Esophagus mucosa (tissue), 1 donor: ENCODE results near the gene RANGAP1. TPM values are rescaled to one million over a fixed set of nuclear protein-coding genes. Genes with fewer than 3 reads are reported as not detected.

ENCODE experiments used
- total RNA-seq: library from RNA; stranded (reverse); gene quantifications from one replicate; pipeline ENCODE4 v1.2.4, GENCODE V29; 2023
- donor health status: DM: yes; HTN: yes; CAD: no.

Gene RANGAP1
- total RNA-seq, 1 donor from 2014 or later = 78.9 TPM

Other genes starting within 250 kb of the RANGAP1 start
- 40.6 TPM for gene EP300, start 193.6 kb downstream of the RANGAP1 start, total RNA-seq
- gene L3MBTL2, start 80.9 kb downstream of the RANGAP1 start, total RNA-seq = 13.2 TPM
- gene CHADL, start 45.3 kb downstream of the RANGAP1 start, total RNA-seq = 3.9 TPM
- 21.1 TPM for gene ZC3H7B, start 15.3 kb upstream of the RANGAP1 start, total RNA-seq
- gene TEF, start 95.8 kb upstream of the RANGAP1 start, total RNA-seq = 12.5 TPM
- 19.6 TPM for gene TOB2, start 160.6 kb upstream of the RANGAP1 start, total RNA-seq
- 39.2 TPM for gene PHF5A, start 182.5 kb upstream of the RANGAP1 start, total RNA-seq
- gene ACO2, start 182.9 kb upstream of the RANGAP1 start, total RNA-seq = 66.5 TPM